Neural cell (in vitro differentiated cells): ENCODE measurements around the gene AFF2. TPM values are rescaled to one million over a fixed set of nuclear protein-coding genes. Genes with fewer than 3 reads are reported as not detected.

Experiments
- H2AFZ ChIP-seq: fragments of 200-600, 300-800 bp; sonication (generic), shearing (Covaris generic); 2 replicates; pipeline ENCODE4 v1.6.0; 2014; ENCODE audit warnings: low read depth, mild to moderate bottlenecking, antibody characterized with exemption, low read length, moderate library complexity
- H3F3A ChIP-seq: fragments of 200-600 bp; shearing (Covaris generic); 2 replicates; pipeline ENCODE4 v1.6.1; 2016; ENCODE audit warnings: mild to moderate bottlenecking, moderate library complexity, mixed read lengths, antibody characterized with exemption, low read length; ENCODE audit not compliant: insufficient read depth, poor library complexity, severe bottlenecking
- H3K27ac ChIP-seq: fragments of 200-600, 300-800 bp; sonication (generic), shearing (Covaris generic); 2 replicates; pipeline ENCODE4 v1.5.1; 2014; ENCODE audit warnings: mild to moderate bottlenecking, low read length, moderate library complexity
- H3K27me3 ChIP-seq: fragments of 300-800, 200-600 bp; sonication (generic), shearing (Covaris generic); 2 replicates; pipeline ENCODE4 v1.6.0; 2014; ENCODE audit warnings: mild to moderate bottlenecking, low read depth, low read length, moderate library complexity; ENCODE audit not compliant: insufficient read depth
- H3K36me3 ChIP-seq: fragments of 300-800, 200-600 bp; sonication (generic), shearing (Covaris generic); 2 replicates; pipeline ENCODE4 v1.5.1; 2014; ENCODE audit warnings: mild to moderate bottlenecking, antibody characterized with exemption, low read length, moderate library complexity; ENCODE audit not compliant: insufficient read depth
- H3K4me2 ChIP-seq: fragments of 300-800, 200-600 bp; sonication (generic), shearing (Covaris generic); 2 replicates; pipeline ENCODE4 v1.6.0; 2014; ENCODE audit warnings: mild to moderate bottlenecking, low read length
- H3K4me3 ChIP-seq: fragments of 300-800, 200-600 bp; sonication (generic), shearing (Covaris generic); 2 replicates; pipeline ENCODE4 v1.5.1; 2014; ENCODE audit warnings: mild to moderate bottlenecking, low read length, moderate library complexity
- H3K79me2 ChIP-seq: fragments of 200-600 bp; shearing (Covaris generic); replicated peaks from 2 replicates; pipeline ENCODE4 v1.6.0; 2014; ENCODE audit warnings: mild to moderate bottlenecking, low read length, moderate library complexity; ENCODE audit not compliant: insufficient read depth
- H3K9ac ChIP-seq: fragments of 300-800, 200-600 bp; sonication (generic), shearing (Covaris generic); 2 replicates; pipeline ENCODE4 v1.6.1; 2016; ENCODE audit warnings: mild to moderate bottlenecking, low read length, mixed read lengths
- H3K9me2 ChIP-seq: fragments of 200-600 bp; shearing (Covaris generic); 2 replicates; pipeline ENCODE4 v1.6.1; 2016; ENCODE audit warnings: mild to moderate bottlenecking, low read length, mixed read lengths; ENCODE audit not compliant: insufficient read depth
- H3K9me3 ChIP-seq: fragments of 200-600, 300-800 bp; sonication (generic), shearing (Covaris generic); 2 replicates; pipeline ENCODE4 v1.6.1; 2016; ENCODE audit warnings: mild to moderate bottlenecking, mixed run types, low read length, moderate library complexity, mixed read lengths
- H4K20me1 ChIP-seq: fragments of 200-600 bp; shearing (Covaris generic); 2 replicates; pipeline ENCODE4 v1.6.1; 2016; ENCODE audit warnings: mild to moderate bottlenecking, mixed run types; ENCODE audit not compliant: insufficient read depth
- EP300 ChIP-seq: fragments of 450-650 bp; conservative IDR thresholded peaks from 2 replicates; pipeline ENCODE4 v1.6.1; 2014; ENCODE audit warnings: antibody characterized with exemption, mild to moderate bottlenecking, moderate library complexity; ENCODE audit not compliant: poor library complexity, severe bottlenecking
- EZH2 ChIP-seq: fragments of 200-600, 300-800 bp; shearing (Covaris generic), sonication (generic); IDR thresholded peaks from 2 replicates; pipeline ENCODE4 v1.6.1; 2014; ENCODE audit warnings: antibody characterized with exemption, low read length, borderline replicate concordance, mild to moderate bottlenecking; ENCODE audit not compliant: insufficient read depth, poor library complexity, severe bottlenecking
- MXI1 ChIP-seq: fragments of 450-650 bp; conservative IDR thresholded peaks from 2 replicates; pipeline ENCODE4 v1.6.1; 2014; ENCODE audit warnings: antibody characterized with exemption, mild to moderate bottlenecking; ENCODE audit not compliant: poor library complexity, severe bottlenecking
- POLR2AphosphoS5 ChIP-seq: IDR thresholded peaks from 2 replicates; pipeline ENCODE4 v1.6.1; 2012
- RAD21 ChIP-seq: fragments of 450-650 bp; conservative IDR thresholded peaks from 2 replicates; pipeline ENCODE4 v1.6.1; 2014; ENCODE audit warnings: antibody characterized with exemption, mild to moderate bottlenecking, moderate library complexity
- SMC3 ChIP-seq: fragments of 450-650 bp; conservative IDR thresholded peaks from 2 replicates; pipeline ENCODE4 v1.6.1; 2014; ENCODE audit warnings: antibody characterized with exemption, mild to moderate bottlenecking, moderate library complexity; ENCODE audit not compliant: poor library complexity
- TAF1 ChIP-seq: IDR thresholded peaks from 2 replicates; pipeline ENCODE4 v1.6.1; 2012; ENCODE audit warnings: low read depth
- polyA plus RNA-seq: library from polyadenylated mRNA; depleted of rRNA; stranded (reverse); fragments of >200 nt; gene quantifications from 2 replicates; pipeline ENCODE4 v1.2.3, GENCODE V29; 2014
- TF ChIP-seq, protein P1 (sequence below): IDR thresholded peaks from 2 replicates; pipeline ENCODE4 v1.6.1; 2012; ENCODE audit warnings: borderline replicate concordance
- TF ChIP-seq, protein P2 (sequence below): fragments of 450-650 bp; IDR thresholded peaks from 2 replicates; pipeline ENCODE4 v1.5.1; 2014; ENCODE audit warnings: antibody characterized with exemption, mild to moderate bottlenecking, moderate library complexity; ENCODE audit not compliant: poor library complexity, severe bottlenecking

The AFF2 gene
- polyA plus RNA-seq, 1 donor from 2014 or later, result 10.5 TPM

DNA sequence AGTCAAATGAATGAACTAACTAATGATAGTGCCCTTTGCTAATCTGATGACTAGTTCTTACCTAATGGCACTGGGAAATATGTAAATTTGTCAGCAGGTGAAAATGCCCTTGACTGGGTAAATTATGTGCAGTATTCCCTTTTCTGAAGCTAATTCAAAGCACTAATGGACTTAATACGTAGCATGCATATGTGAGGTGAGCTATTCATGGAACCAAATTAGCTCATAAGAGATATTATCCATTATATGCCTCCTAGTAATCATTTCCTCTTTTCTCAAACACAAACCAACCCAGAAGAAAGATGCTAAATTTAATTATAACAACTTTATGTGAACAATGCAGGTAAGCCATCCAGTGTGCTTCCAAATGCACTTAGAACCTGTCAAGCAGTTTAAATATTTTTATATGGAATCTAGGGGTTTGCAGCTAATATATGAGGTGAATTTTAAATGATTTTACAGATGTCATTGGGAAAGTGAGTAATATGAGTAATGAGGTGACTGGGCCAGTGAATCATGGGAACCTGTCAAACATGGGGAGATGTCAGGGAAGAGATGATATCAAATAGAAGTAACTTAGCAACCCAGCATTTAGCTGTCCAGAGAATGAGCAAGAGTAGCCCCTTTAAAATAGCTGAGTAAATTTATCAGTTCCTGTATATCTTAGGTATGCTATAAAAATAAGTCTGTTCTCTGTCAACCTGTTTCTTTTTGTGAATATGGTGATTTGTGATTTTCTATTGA lies 315.0 kb downstream of the AFF2 start:
- H3K4me2 ChIP-seq, result no peak overlapping the region
- no peaks in the 10 kb centered on the region for H3K36me3 ChIP-seq
- H3K79me2 ChIP-seq, result no peaks in the 10 kb centered on the region
- H2AFZ ChIP-seq, result no peak overlapping the region
- peak overlapping the region; percentile 58 for H3K27ac ChIP-seq
- no peak overlapping the region for H3K4me3 ChIP-seq
- no peaks in the 10 kb centered on the region for H3K27me3 ChIP-seq
- H3F3A ChIP-seq, result no peaks in the 10 kb centered on the region
- no peaks in the 10 kb centered on the region for H3K9me3 ChIP-seq
- H4K20me1 ChIP-seq, result no peaks in the 10 kb centered on the region
- TF ChIP-seq, protein P1, sequence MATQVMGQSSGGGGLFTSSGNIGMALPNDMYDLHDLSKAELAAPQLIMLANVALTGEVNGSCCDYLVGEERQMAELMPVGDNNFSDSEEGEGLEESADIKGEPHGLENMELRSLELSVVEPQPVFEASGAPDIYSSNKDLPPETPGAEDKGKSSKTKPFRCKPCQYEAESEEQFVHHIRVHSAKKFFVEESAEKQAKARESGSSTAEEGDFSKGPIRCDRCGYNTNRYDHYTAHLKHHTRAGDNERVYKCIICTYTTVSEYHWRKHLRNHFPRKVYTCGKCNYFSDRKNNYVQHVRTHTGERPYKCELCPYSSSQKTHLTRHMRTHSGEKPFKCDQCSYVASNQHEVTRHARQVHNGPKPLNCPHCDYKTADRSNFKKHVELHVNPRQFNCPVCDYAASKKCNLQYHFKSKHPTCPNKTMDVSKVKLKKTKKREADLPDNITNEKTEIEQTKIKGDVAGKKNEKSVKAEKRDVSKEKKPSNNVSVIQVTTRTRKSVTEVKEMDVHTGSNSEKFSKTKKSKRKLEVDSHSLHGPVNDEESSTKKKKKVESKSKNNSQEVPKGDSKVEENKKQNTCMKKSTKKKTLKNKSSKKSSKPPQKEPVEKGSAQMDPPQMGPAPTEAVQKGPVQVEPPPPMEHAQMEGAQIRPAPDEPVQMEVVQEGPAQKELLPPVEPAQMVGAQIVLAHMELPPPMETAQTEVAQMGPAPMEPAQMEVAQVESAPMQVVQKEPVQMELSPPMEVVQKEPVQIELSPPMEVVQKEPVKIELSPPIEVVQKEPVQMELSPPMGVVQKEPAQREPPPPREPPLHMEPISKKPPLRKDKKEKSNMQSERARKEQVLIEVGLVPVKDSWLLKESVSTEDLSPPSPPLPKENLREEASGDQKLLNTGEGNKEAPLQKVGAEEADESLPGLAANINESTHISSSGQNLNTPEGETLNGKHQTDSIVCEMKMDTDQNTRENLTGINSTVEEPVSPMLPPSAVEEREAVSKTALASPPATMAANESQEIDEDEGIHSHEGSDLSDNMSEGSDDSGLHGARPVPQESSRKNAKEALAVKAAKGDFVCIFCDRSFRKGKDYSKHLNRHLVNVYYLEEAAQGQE, result no peak
- no peak for TF ChIP-seq EZH2
- TF ChIP-seq TAF1, result no peak
- no peak for TF ChIP-seq EP300
- TF ChIP-seq, protein P2, sequence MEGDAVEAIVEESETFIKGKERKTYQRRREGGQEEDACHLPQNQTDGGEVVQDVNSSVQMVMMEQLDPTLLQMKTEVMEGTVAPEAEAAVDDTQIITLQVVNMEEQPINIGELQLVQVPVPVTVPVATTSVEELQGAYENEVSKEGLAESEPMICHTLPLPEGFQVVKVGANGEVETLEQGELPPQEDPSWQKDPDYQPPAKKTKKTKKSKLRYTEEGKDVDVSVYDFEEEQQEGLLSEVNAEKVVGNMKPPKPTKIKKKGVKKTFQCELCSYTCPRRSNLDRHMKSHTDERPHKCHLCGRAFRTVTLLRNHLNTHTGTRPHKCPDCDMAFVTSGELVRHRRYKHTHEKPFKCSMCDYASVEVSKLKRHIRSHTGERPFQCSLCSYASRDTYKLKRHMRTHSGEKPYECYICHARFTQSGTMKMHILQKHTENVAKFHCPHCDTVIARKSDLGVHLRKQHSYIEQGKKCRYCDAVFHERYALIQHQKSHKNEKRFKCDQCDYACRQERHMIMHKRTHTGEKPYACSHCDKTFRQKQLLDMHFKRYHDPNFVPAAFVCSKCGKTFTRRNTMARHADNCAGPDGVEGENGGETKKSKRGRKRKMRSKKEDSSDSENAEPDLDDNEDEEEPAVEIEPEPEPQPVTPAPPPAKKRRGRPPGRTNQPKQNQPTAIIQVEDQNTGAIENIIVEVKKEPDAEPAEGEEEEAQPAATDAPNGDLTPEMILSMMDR, result no peak
- TF ChIP-seq SMC3, result no peak
- no peak for TF ChIP-seq MXI1
- no peak for TF ChIP-seq POLR2AphosphoS5
- no peak overlapping the region for H3K9ac ChIP-seq
- no peaks in the 10 kb centered on the region for H3K9me2 ChIP-seq

DNA sequence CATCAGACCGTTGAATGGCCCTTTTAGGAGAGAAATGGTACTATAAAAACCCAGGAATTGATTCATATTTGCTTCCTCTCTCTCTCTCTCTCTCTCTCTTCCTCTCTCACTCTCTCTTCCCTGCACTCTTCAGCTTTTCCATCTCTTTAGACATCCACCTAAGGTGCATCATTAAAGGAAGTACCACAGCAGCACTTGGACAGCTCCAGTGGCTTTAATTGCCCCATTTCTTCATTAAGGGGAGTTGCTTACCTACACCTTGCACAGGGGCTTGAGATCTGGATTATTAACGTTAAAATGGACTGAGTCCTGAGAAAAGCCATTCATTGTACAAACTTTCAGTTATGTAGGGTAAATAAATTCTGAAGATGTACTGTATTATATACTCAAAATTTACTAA lies 323.6 kb downstream of the AFF2 start:
- TF ChIP-seq SMC3, result no peak
- no peak for TF ChIP-seq EP300
- TF ChIP-seq RAD21, result no peak
- TF ChIP-seq, protein P1, result no peak
- TF ChIP-seq TAF1, result no peak
- TF ChIP-seq MXI1, result no peak
- no peak for TF ChIP-seq POLR2AphosphoS5
- TF ChIP-seq, protein P2, result no peak
- TF ChIP-seq EZH2, result no peak
- H3K9me2 ChIP-seq, result no peaks in the 10 kb centered on the region
- no peaks in the 10 kb centered on the region for H3K27me3 ChIP-seq
- H2AFZ ChIP-seq, result no peak overlapping the region
- H3K9ac ChIP-seq, result no peak overlapping the region
- H3K4me2 ChIP-seq, result no peak overlapping the region
- H3K4me3 ChIP-seq, result no peak overlapping the region
- H3F3A ChIP-seq, result no peaks in the 10 kb centered on the region
- no peaks in the 10 kb centered on the region for H3K79me2 ChIP-seq
- H3K9me3 ChIP-seq, result no peaks in the 10 kb centered on the region
- H4K20me1 ChIP-seq, result no peaks in the 10 kb centered on the region
- no peaks in the 10 kb centered on the region for H3K36me3 ChIP-seq
- H3K27ac ChIP-seq, result no peak overlapping the region
